Measurements from ENCODE around the gene OSBPL10.

DNA sequence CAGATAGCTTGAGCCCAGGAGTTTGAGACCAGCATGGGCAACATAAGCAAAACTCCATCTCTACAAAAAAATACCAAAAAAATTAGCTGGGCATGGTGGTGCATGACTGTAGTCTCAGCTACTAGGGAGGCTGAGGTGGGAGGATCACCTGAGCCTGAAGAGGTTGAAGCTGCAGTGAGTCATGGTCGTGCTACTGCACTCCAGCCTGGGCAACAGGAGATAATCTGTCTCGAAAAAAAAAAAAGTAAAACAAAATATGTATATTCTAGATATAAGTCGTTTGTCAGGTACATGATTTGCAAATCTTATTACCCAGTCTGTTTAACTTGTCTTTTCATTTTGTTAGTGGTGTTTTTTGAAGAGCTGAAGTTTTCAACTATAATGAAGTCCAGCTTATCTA lies 40.7 kb upstream of the OSBPL10 start:
- TF ChIP-seq, protein P1, sequence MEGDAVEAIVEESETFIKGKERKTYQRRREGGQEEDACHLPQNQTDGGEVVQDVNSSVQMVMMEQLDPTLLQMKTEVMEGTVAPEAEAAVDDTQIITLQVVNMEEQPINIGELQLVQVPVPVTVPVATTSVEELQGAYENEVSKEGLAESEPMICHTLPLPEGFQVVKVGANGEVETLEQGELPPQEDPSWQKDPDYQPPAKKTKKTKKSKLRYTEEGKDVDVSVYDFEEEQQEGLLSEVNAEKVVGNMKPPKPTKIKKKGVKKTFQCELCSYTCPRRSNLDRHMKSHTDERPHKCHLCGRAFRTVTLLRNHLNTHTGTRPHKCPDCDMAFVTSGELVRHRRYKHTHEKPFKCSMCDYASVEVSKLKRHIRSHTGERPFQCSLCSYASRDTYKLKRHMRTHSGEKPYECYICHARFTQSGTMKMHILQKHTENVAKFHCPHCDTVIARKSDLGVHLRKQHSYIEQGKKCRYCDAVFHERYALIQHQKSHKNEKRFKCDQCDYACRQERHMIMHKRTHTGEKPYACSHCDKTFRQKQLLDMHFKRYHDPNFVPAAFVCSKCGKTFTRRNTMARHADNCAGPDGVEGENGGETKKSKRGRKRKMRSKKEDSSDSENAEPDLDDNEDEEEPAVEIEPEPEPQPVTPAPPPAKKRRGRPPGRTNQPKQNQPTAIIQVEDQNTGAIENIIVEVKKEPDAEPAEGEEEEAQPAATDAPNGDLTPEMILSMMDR (IDR thresholded peaks at IDR 0.05), result no peak
- no peak for TF ChIP-seq EZH2 (IDR thresholded peaks at IDR 0.05)

All from neural progenitor cell (in vitro differentiated cells).